Kidney (tissue), 14 donors: Measurements from ENCODE around the gene EP400. TPM values are rescaled to one million over a fixed set of nuclear protein-coding genes. Genes with fewer than 3 reads are reported as not detected.

Experiments
- DNase-seq, 5 donors: peaks; one replicate each; pipeline ENCODE4 v3.0.0-alpha.2; 2013 to 2020
- FAIRE-seq: peaks from 2 replicates; lab custom pipeline; 2012; peaks lifted over from hg19 to GRCh38; lab: Jason Lieb, UNC
- H3K27ac ChIP-seq, 2 donors: one replicate each; pipeline ENCODE4 v1.7.0; 2013; ENCODE audit warnings: low read depth in 2 of 2, low read length in 2 of 2, inconsistent platforms in 1 of 2
- H3K27me3 ChIP-seq: one replicate; pipeline ENCODE4 v1.7.1; 2013; ENCODE audit warnings: low read length, inconsistent platforms; ENCODE audit not compliant: control insufficient read depth, insufficient read depth
- H3K36me3 ChIP-seq, 3 donors: one replicate each; pipeline versions ENCODE4 v1.7.0 to v1.7.1; 2013; ENCODE audit warnings: low read length in 3 of 3, control low read depth in 1 of 3, inconsistent platforms in 1 of 3; ENCODE audit not compliant: insufficient read depth in 3 of 3, control insufficient read depth in 2 of 3
- H3K4me1 ChIP-seq, 3 donors: one replicate each; pipeline versions ENCODE4 v1.7.0 to v1.7.1; 2013; ENCODE audit warnings: low read length in 3 of 3, inconsistent platforms in 1 of 3, low read depth in 1 of 3; ENCODE audit not compliant: control insufficient read depth in 2 of 3, insufficient read depth in 2 of 3
- H3K4me3 ChIP-seq, 3 donors: one replicate each; pipeline versions ENCODE4 v1.7.0 to v1.8.1; 2013; ENCODE audit warnings: low read length in 3 of 3, control low read depth in 1 of 3, inconsistent platforms in 1 of 3
- H3K9ac ChIP-seq, 3 donors: one replicate each; pipeline versions ENCODE4 v1.7.0 to v1.7.1; 2013; ENCODE audit warnings: low read length in 3 of 3, control low read depth in 1 of 3, inconsistent platforms in 1 of 3
- H3K9me3 ChIP-seq, 3 donors: one replicate each; pipeline versions ENCODE4 v1.7.0 to v1.7.1; 2013; ENCODE audit warnings: low read length in 3 of 3, control low read depth in 1 of 3, inconsistent platforms in 1 of 3; ENCODE audit not compliant: control insufficient read depth in 2 of 3, insufficient read depth in 1 of 3
- intact Hi-C: fragments of 100-400 bp; cut with DNase I; formaldehyde crosslinking; loops from one replicate; pipeline ENCODE4 v1.11.1; 2022
- polyA plus RNA-seq: library from polyadenylated mRNA; stranded (reverse); fragments of 350-450 nt; fragmentation: Illumina TruSeq; extraction: RNeasy Lipid Tissue Mini Kit (QIAGEN cat#74804); gene quantifications from one replicate; pipeline ENCODE4 v1.2.3, GENCODE V29; 2014; ENCODE audit warnings: low read depth, low replicate concordance; ENCODE audit not compliant: insufficient read depth
- total RNA-seq: library from RNA; stranded (reverse); fragmentation: NEBNext Ultra II Directional; extraction: Animal tissue kit (Norgen Biotek cat#: 25700); gene quantifications from one replicate; pipeline ENCODE4 v1.2.1, GENCODE V29; 2021
- TF ChIP-seq, protein P1 (sequence below): IDR thresholded peaks from 3 replicates; pipeline ENCODE4 v1.5.1; 2012; ENCODE audit warnings: mild to moderate bottlenecking, moderate library complexity, borderline replicate concordance; ENCODE audit not compliant: insufficient read depth; ENCODE audit errors: extremely low read depth
- donor health status: control.
- donor health status: control.
- donor health status: control.
- donor health status: control.
- donor health status: control.
- donor health status: DM: yes; HTN: yes; CAD: no.
- donor health status: Normal renal cell carcinoma (clear cell type).

Gene EP400
- total and polyA plus RNA-seq, 2 donors from 2014 or later = 7.5 to 44.7 TPM

DNA sequence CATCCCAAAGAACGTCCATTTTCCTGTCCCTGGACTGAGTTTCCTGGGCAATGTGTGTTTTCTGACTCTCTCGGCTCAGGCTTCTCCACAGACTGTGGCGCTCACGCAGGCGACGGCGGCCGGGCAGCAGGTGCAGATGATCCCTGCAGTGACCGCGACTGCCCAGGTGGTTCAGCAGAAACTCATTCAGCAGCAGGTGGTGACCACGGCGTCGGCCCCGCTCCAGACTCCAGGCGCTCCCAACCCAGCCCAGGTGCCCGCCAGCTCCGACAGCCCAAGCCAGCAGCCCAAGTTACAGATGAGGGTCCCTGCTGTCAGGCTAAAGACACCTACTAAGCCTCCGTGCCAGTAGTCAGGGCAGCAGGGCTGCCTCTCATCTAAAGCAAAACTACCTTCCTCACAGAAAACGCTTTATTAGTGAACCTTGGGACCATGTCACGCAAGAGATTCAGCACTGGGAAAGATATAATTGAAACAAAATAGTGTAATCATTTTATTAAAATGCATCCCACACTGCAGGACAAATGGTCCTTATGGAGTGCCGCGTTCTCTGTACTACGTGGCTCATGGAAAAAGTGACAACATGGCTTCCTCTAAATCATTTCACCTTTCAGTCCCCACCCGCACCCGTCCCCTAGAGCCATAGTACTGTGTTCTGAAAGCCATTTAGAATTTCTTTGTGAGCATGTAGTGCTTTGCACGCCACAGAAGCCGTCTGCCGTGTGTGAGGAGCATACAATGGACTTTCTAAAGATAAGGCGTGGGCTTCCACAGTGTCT lies 127.8 kb downstream of the EP400 start:
- Histone ChIP-seq H3K4me1 (no peaks in the 10 kb centered on the region), H3K27me3 (no peaks in the 10 kb centered on the region), H3K4me3 (no peak overlapping the region), H3K36me3 (peaks cover 4 to 43% (median 19%) of the 10 kb centered on the region in 3 donors), H3K27ac (no peak overlapping the region), H3K9me3 (no peaks in the 10 kb centered on the region), H3K9ac (no peak overlapping the region)
- FAIRE-seq (no peak), DNase-seq (no peak)
- TF ChIP-seq, protein P1, sequence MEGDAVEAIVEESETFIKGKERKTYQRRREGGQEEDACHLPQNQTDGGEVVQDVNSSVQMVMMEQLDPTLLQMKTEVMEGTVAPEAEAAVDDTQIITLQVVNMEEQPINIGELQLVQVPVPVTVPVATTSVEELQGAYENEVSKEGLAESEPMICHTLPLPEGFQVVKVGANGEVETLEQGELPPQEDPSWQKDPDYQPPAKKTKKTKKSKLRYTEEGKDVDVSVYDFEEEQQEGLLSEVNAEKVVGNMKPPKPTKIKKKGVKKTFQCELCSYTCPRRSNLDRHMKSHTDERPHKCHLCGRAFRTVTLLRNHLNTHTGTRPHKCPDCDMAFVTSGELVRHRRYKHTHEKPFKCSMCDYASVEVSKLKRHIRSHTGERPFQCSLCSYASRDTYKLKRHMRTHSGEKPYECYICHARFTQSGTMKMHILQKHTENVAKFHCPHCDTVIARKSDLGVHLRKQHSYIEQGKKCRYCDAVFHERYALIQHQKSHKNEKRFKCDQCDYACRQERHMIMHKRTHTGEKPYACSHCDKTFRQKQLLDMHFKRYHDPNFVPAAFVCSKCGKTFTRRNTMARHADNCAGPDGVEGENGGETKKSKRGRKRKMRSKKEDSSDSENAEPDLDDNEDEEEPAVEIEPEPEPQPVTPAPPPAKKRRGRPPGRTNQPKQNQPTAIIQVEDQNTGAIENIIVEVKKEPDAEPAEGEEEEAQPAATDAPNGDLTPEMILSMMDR = no peak
- intact Hi-C loops = no loop called here

DNA sequence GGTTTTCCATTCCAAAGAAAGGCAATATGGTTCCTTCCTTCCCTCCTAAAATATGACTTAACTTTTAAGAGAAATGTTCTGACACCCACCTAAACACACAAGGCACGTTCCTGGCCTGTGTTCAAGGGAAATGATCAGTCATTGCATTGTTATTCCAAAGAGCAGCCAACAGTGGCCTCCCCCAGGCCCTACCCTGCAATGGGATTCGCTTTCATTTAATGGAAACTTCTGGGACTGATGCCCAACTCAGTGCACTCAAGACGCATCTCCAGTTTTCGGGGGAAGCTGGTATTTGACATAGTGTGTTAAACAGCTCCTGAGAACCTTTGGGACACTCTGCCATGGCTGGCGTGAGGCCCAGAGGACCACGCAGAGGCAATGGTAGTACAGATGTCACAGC lies 128.4 kb downstream of the EP400 start:
- Histone ChIP-seq H3K4me3 (no peak overlapping the region), H3K27ac (no peak overlapping the region), H3K4me1 (no peaks in the 10 kb centered on the region), H3K9me3 (no peaks in the 10 kb centered on the region), H3K27me3 (no peaks in the 10 kb centered on the region), H3K9ac (no peak overlapping the region), H3K36me3 (peaks cover 4 to 39% (median 19%) of the 10 kb centered on the region in 3 donors)
- FAIRE-seq (no peak), DNase-seq (no peak)
- intact Hi-C loops = no loop called here
- TF ChIP-seq, protein P1 = no peak

DNA sequence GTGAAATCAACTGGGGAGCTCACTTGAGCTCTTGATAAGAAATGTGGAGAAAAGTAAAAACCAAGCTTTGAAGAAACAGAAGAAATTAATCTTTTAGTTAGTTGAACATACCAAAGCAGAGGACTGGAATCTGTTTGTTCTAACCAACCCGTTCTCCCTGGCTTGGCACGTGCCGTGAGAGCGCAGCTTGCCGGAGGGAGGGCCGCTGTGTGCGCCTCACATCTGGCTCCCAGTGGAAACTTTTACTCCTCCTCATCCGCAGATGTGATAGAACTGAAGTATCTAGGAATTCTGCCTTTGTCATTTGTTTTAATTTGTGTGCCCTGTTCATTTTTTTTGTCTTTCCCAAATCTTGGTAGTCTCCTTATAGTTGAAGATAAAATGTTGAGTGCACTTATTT lies 129.5 kb downstream of the EP400 start:
- Histone ChIP-seq H3K36me3 (peaks cover 4 to 37% (median 19%) of the 10 kb centered on the region in 3 donors), H3K4me3 (no peak overlapping the region), H3K27ac (no peak overlapping the region), H3K9ac (no peak overlapping the region), H3K27me3 (no peaks in the 10 kb centered on the region), H3K4me1 (peaks cover 0 to 3% (median 3%) of the 10 kb centered on the region in 3 donors), H3K9me3 (no peaks in the 10 kb centered on the region)
- FAIRE-seq (no peak), DNase-seq (no peak)
- TF ChIP-seq, protein P1 = no peak
- intact Hi-C loops = no loop called here
